Measurements from ENCODE around the gene UGT1A7.

UGT1A7 gene

GRCh38 chr2:233818639-233819621, 137.2 kb downstream of the UGT1A7 start:
- H3K4me3 ChIP-seq (ENCODE audit: low read length): no peak overlapping the region
- no peak for TF ChIP-seq CTCF (conservative IDR thresholded peaks at IDR 0.05; ENCODE audit: low read depth, low read length)
- no peak for DNase-seq (ENCODE audit: low read depth)

- DNase-seq (ENCODE audit: low read depth): no peak
- TF ChIP-seq CTCF (conservative IDR thresholded peaks at IDR 0.05; ENCODE audit: low read depth, low read length): no peak
- H3K4me3 ChIP-seq (ENCODE audit: low read length): no peak overlapping the region
These were observed 138.4 kb downstream of the UGT1A7 start for GRCh38 chr2:233819884-233820773.

GRCh38 chr2:233820774-233821105, 139.0 kb downstream of the UGT1A7 start:
- DNase-seq (ENCODE audit: low read depth): no peak
- no peak for TF ChIP-seq CTCF (conservative IDR thresholded peaks at IDR 0.05; ENCODE audit: low read depth, low read length)
- no peak overlapping the region for H3K4me3 ChIP-seq (ENCODE audit: low read length)

GRCh38 chr2:233821196-233821595, 139.5 kb downstream of the UGT1A7 start:
- no peak overlapping the region for H3K4me3 ChIP-seq (ENCODE audit: low read length)
- no peak for TF ChIP-seq CTCF (conservative IDR thresholded peaks at IDR 0.05; ENCODE audit: low read depth, low read length)
- DNase-seq (ENCODE audit: low read depth): no peak

- H3K4me3 ChIP-seq (ENCODE audit: low read length): no peak overlapping the region
- TF ChIP-seq CTCF (conservative IDR thresholded peaks at IDR 0.05; ENCODE audit: low read depth, low read length): no peak
- no peak for DNase-seq (ENCODE audit: low read depth)
These were observed 140.0 kb downstream of the UGT1A7 start for GRCh38 chr2:233821709-233822100.

- TF ChIP-seq CTCF (conservative IDR thresholded peaks at IDR 0.05; ENCODE audit: low read depth, low read length): no peak
These were observed 140.5 kb downstream of the UGT1A7 start for GRCh38 chr2:233822101-233822771.

More at GRCh38 chr2:233822101-233822771, 140.5 kb downstream of the UGT1A7 start:
- no peak for DNase-seq (ENCODE audit: low read depth)
- H3K4me3 ChIP-seq (ENCODE audit: low read length): no peak overlapping the region

All from retinal pigment epithelial cell (primary cell).